Glutamatergic neuron (in vitro differentiated cells): ENCODE results near the gene INVS. TPM values are rescaled to one million over a fixed set of nuclear protein-coding genes. Genes with fewer than 3 reads are reported as not detected.

Source experiments
- DNase-seq: peaks from one replicate; pipeline ENCODE4 v3.0.0; 2022
- H3K27ac Mint-ChIP-seq: one replicate; pipeline ENCODE4 v1.8.0; 2020; ENCODE audit warnings: mild to moderate bottlenecking, mixed read lengths, inconsistent platforms; ENCODE audit not compliant: unreplicated experiment
- H3K27me3 Mint-ChIP-seq: one replicate; pipeline ENCODE4 v1.8.0; 2020; ENCODE audit warnings: mild to moderate bottlenecking, moderate library complexity, mixed read lengths, inconsistent platforms; ENCODE audit not compliant: unreplicated experiment
- H3K36me3 Mint-ChIP-seq: one replicate; pipeline ENCODE4 v1.8.0; 2020; ENCODE audit warnings: mild to moderate bottlenecking, mixed read lengths, inconsistent platforms; ENCODE audit not compliant: unreplicated experiment
- H3K4me1 Mint-ChIP-seq: one replicate; pipeline ENCODE4 v1.8.0; 2020; ENCODE audit warnings: mild to moderate bottlenecking, low read depth, mixed read lengths, inconsistent platforms; ENCODE audit not compliant: unreplicated experiment
- H3K4me3 Mint-ChIP-seq: one replicate; pipeline ENCODE4 v1.8.0; 2020; ENCODE audit warnings: mild to moderate bottlenecking, mixed read lengths, inconsistent platforms; ENCODE audit not compliant: unreplicated experiment
- H3K9me3 Mint-ChIP-seq: one replicate; pipeline ENCODE4 v1.8.0; 2020; ENCODE audit warnings: mild to moderate bottlenecking, moderate library complexity, mixed read lengths, inconsistent platforms; ENCODE audit not compliant: unreplicated experiment
- total RNA-seq: library from RNA; stranded (reverse); fragmentation: NEBNext Ultra II Directional; extraction: Animal tissue kit (Norgen Biotek cat#: 25700); gene quantifications from one replicate; pipeline ENCODE4 v1.2.1, GENCODE V29; 2021; ENCODE audit not compliant: unreplicated experiment
- TF ChIP-seq, protein P1 (sequence below): fragments of 200-600 bp; sonication (generic); IDR thresholded peaks from one replicate; pipeline ENCODE4 v1.5.0; 2021; ENCODE audit not compliant: partially characterized antibody, unreplicated experiment

Gene INVS
- total RNA-seq, 1 donor from 2014 or later, result 33.4 TPM

DNA sequence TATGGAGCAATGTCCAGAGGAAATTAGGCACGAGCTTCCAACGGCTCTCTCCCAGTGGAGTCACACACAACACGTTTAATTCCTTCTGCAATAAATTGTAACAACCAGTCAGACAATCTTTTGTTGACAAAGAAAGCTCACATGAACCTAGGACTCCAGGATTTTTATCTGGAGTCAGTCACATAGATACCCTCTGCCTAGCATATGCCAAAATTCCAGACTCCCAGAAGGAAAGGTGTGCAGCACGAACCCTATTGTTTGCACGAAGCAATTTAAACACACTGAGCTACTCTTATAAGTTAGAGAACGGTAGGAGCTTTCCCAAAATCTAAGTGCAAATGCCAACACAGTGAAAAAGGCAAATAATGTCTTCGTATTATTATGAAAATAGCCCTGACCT, 186.6 kb downstream of the INVS start:
- Mint-ChIP-seq H3K27me3 (no peaks in the 10 kb centered on the region), H3K9me3 (peaks cover 9% of the 10 kb centered on the region), H3K4me3 (no peak overlapping the region), H3K27ac (no peak overlapping the region), H3K36me3 (peaks cover 39% of the 10 kb centered on the region), H3K4me1 (peaks cover 13% of the 10 kb centered on the region)
- no peak for DNase-seq
- TF ChIP-seq, protein P1, sequence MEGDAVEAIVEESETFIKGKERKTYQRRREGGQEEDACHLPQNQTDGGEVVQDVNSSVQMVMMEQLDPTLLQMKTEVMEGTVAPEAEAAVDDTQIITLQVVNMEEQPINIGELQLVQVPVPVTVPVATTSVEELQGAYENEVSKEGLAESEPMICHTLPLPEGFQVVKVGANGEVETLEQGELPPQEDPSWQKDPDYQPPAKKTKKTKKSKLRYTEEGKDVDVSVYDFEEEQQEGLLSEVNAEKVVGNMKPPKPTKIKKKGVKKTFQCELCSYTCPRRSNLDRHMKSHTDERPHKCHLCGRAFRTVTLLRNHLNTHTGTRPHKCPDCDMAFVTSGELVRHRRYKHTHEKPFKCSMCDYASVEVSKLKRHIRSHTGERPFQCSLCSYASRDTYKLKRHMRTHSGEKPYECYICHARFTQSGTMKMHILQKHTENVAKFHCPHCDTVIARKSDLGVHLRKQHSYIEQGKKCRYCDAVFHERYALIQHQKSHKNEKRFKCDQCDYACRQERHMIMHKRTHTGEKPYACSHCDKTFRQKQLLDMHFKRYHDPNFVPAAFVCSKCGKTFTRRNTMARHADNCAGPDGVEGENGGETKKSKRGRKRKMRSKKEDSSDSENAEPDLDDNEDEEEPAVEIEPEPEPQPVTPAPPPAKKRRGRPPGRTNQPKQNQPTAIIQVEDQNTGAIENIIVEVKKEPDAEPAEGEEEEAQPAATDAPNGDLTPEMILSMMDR, result no peak

DNA sequence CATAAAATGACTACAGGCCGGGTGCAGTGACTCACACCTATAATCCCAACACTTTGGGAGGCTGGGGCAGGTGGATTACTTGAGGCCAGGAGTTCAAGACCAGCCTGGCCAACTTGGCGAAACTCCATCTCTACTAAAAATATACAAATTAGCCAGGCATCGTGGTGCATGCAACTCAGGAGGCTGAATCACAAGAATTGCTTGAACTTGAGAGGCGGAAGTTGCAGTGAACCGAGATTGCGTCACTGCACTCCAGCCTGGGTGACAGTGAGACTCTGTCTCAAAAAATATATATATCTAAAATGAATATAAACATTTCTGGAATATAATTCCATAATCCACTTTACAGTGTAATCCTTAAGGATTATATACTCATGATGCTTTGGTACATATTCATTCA, 187.2 kb downstream of the INVS start:
- Mint-ChIP-seq H3K27ac (no peak overlapping the region), H3K4me3 (no peak overlapping the region), H3K36me3 (peaks cover 39% of the 10 kb centered on the region), H3K4me1 (peaks cover 11% of the 10 kb centered on the region), H3K9me3 (peaks cover 9% of the 10 kb centered on the region), H3K27me3 (no peaks in the 10 kb centered on the region)
- DNase-seq, result no peak
- TF ChIP-seq, protein P1, result no peak

DNA sequence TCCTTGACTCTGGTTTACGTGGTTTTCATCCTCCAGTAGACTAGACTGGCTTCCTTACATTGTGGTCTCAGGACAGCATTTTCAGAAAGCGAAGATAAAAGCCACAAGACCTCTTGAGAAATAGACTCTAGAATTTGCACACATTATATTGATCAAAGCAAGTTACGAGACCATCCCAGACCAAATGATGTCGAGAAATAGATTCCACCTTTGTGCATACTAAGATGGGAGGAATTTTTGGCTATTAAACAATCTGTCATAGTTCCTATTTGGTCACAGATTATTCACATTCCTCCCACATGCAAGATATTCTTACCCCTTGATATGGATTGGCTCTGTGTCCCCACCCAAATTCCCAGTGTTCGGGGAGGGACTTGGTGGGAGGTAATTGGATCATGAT, 188.1 kb downstream of the INVS start:
- H3K36me3 Mint-ChIP-seq, result peaks cover 39% of the 10 kb centered on the region
- peaks cover 11% of the 10 kb centered on the region for H3K9me3 Mint-ChIP-seq
- TF ChIP-seq, protein P1, result no peak
- H3K4me3 Mint-ChIP-seq, result no peak overlapping the region
- H3K27me3 Mint-ChIP-seq, result no peaks in the 10 kb centered on the region
- peaks cover 2% of the 10 kb centered on the region for H3K4me1 Mint-ChIP-seq
- no peak for DNase-seq
- peak overlapping the region; percentile 26 for H3K27ac Mint-ChIP-seq

GRCh38 chr9:100290714-100291113, 191.7 kb downstream of the INVS start:
- TF ChIP-seq, protein P1, result no peak

GRCh38 chr9:100292414-100292813, 193.4 kb downstream of the INVS start:
- H3K9me3 Mint-ChIP-seq, result peaks cover 3% of the 10 kb centered on the region
- TF ChIP-seq, protein P1, result no peak
- H3K27me3 Mint-ChIP-seq, result no peaks in the 10 kb centered on the region
- H3K4me3 Mint-ChIP-seq, result no peak overlapping the region
- H3K4me1 Mint-ChIP-seq, result no peaks in the 10 kb centered on the region
- H3K36me3 Mint-ChIP-seq, result peaks cover 22% of the 10 kb centered on the region
- DNase-seq, result no peak
- H3K27ac Mint-ChIP-seq, result peak overlapping the region; percentile 40

More at GRCh38 chr9:100290714-100291113, 191.7 kb downstream of the INVS start:
- Mint-ChIP-seq H3K27me3 (no peaks in the 10 kb centered on the region), H3K27ac (no peak overlapping the region), H3K4me3 (no peak overlapping the region), H3K36me3 (peaks cover 26% of the 10 kb centered on the region), H3K9me3 (peaks cover 3% of the 10 kb centered on the region), H3K4me1 (no peaks in the 10 kb centered on the region)
- DNase-seq, result no peak
